Measurements from ENCODE around the gene WDR20.
A peak's percentile ranks its signal among the peaks of the same experiment; 100 is the strongest.
"Not testable (repeated sequence)": the region's sequence is repeated elsewhere in the genome, so short reads cannot be mapped to it uniquely, and the experiment has no call there.

Gene WDR20

GRCh38 chr14:102230481-102231210, 90.9 kb downstream of the WDR20 start:
- DNase-seq (ENCODE audit: low read depth, low spot score): no peak
- H3K27ac ChIP-seq: no peak overlapping the region

GRCh38 chr14:102231476-102232347, 92.0 kb downstream of the WDR20 start:
- no peak for DNase-seq (ENCODE audit: low read depth, low spot score)
- H3K27ac ChIP-seq: no peak overlapping the region

- no peak for DNase-seq (ENCODE audit: low read depth, low spot score)
- H3K27ac ChIP-seq: no peak overlapping the region
Observed at GRCh38 chr14:102232348-102232625, 92.6 kb downstream of the WDR20 start.

- DNase-seq (ENCODE audit: low read depth, low spot score): no peak
- H3K27ac ChIP-seq: no peak overlapping the region
Observed at GRCh38 chr14:102233081-102233480, 93.4 kb downstream of the WDR20 start.

- DNase-seq (ENCODE audit: low read depth, low spot score): no peak
- no peak overlapping the region for H3K27ac ChIP-seq
Observed at GRCh38 chr14:102234331-102235264, 94.9 kb downstream of the WDR20 start.

GRCh38 chr14:102235275-102235897, 95.7 kb downstream of the WDR20 start:
- H3K27ac ChIP-seq: no peak overlapping the region
- peak; percentile 20 for DNase-seq (ENCODE audit: low read depth, low spot score)

- H3K27ac ChIP-seq: no peak overlapping the region
- no peak for DNase-seq (ENCODE audit: low read depth, low spot score)
Observed at GRCh38 chr14:102236026-102236425, 96.3 kb downstream of the WDR20 start.

GRCh38 chr14:102238131-102238530, 98.4 kb downstream of the WDR20 start:
- H3K27ac ChIP-seq: no peak overlapping the region
- no peak for DNase-seq (ENCODE audit: low read depth, low spot score)

- H3K27ac ChIP-seq: no peak overlapping the region
- no peak for DNase-seq (ENCODE audit: low read depth, low spot score)
Observed at GRCh38 chr14:102238766-102239165, 99.1 kb downstream of the WDR20 start.

GRCh38 chr14:102239231-102239630, 99.5 kb downstream of the WDR20 start:
- no peak for DNase-seq (ENCODE audit: low read depth, low spot score)
- H3K27ac ChIP-seq: no peak overlapping the region

- H3K27ac ChIP-seq; DNase-seq (ENCODE audit: low read depth, low spot score): not testable (repeated sequence)
Observed at GRCh38 chr14:102240481-102240880, 100.8 kb downstream of the WDR20 start.

GRCh38 chr14:102241147-102241546, 101.5 kb downstream of the WDR20 start:
- H3K27ac ChIP-seq: no peak overlapping the region
- no peak for DNase-seq (ENCODE audit: low read depth, low spot score)

- not testable (repeated sequence) for DNase-seq (ENCODE audit: low read depth, low spot score)
Observed at GRCh38 chr14:102243795-102244194, 104.1 kb downstream of the WDR20 start.

GRCh38 chr14:102246071-102246470, 106.4 kb downstream of the WDR20 start:
- H3K27ac ChIP-seq: no peak overlapping the region
- DNase-seq (ENCODE audit: low read depth, low spot score): no peak

More at GRCh38 chr14:102243795-102244194, 104.1 kb downstream of the WDR20 start:
- not testable (repeated sequence) for H3K27ac ChIP-seq

GRCh38 chr14:102248121-102248520, 108.4 kb downstream of the WDR20 start:
- DNase-seq (ENCODE audit: low read depth, low spot score): no peak
- H3K27ac ChIP-seq: no peak overlapping the region

- H3K27ac ChIP-seq: no peak overlapping the region
- DNase-seq (ENCODE audit: low read depth, low spot score): no peak
Observed at GRCh38 chr14:102249041-102249440, 109.3 kb downstream of the WDR20 start.

- H3K27ac ChIP-seq: no peak overlapping the region
- no peak for DNase-seq (ENCODE audit: low read depth, low spot score)
Observed at GRCh38 chr14:102249981-102250380, 110.3 kb downstream of the WDR20 start.

- no peak for DNase-seq (ENCODE audit: low read depth, low spot score)
- no peak overlapping the region for H3K27ac ChIP-seq
Observed at GRCh38 chr14:102250636-102251035, 110.9 kb downstream of the WDR20 start.

GRCh38 chr14:102251161-102251560, 111.5 kb downstream of the WDR20 start:
- DNase-seq (ENCODE audit: low read depth, low spot score): no peak
- H3K27ac ChIP-seq: no peak overlapping the region

All from epithelial cell of prostate (primary cell).